HEK293 (cell line): ENCODE measurements around the gene C1orf216.
A peak's percentile ranks its signal among the peaks of the same experiment; 100 is the strongest.

Source experiments
- CTCF ChIA-PET: fragments of 350-600 bp; formaldehyde crosslinking; extraction: SDS; loops from one replicate; lab custom pipeline; 2021; ENCODE audit warnings: antibody characterized with exemption; lab: Yijun Ruan, JAX
- POLR2A ChIA-PET: fragments of 300-600 bp; formaldehyde crosslinking; extraction: SDS; loops from one replicate; lab custom pipeline; 2020; ENCODE audit warnings: antibody characterized with exemption, inconsistent platforms; lab: Yijun Ruan, JAX
- H3K27ac ChIP-seq: fragments of 200-500 bp; sonication (Bioruptor generic); 2 replicates; pipeline ENCODE4 v1.5.1; 2014; ENCODE audit warnings: low read depth, low read length, control low read depth, inconsistent platforms; ENCODE audit errors: extremely low read depth
- H3K36me3 ChIP-seq, 2 experiments: fragments of 200-500 bp in 1 of 2; sonication (Bioruptor generic) in 1 of 2; 1 replicate in 1 of 2; 2 replicates in 1 of 2; pipeline ENCODE4 v1.5.1; 2014 to 2017; ENCODE audit warnings: inconsistent platforms in 2 of 2, low read length in 2 of 2; ENCODE audit not compliant: control insufficient read depth in 2 of 2, insufficient read depth in 1 of 2
- H3K4me1 ChIP-seq: fragments of 200-500 bp; sonication (Bioruptor generic); 2 replicates; pipeline ENCODE4 v1.5.1; 2014; ENCODE audit warnings: mild to moderate bottlenecking, low read length, inconsistent platforms; ENCODE audit not compliant: control insufficient read depth, insufficient read depth
- H3K4me3 ChIP-seq: 2 replicates; pipeline ENCODE4 v1.5.1; 2011; ENCODE audit warnings: low read depth, mild to moderate bottlenecking, control low read depth, low read length, moderate library complexity
- H3K9me3 ChIP-seq: fragments of 200-500 bp; sonication (Bioruptor generic); 2 replicates; pipeline ENCODE4 v1.5.1; 2014; ENCODE audit warnings: low read depth, low read length, inconsistent platforms; ENCODE audit not compliant: control insufficient read depth, insufficient read depth
- EGR2 ChIP-seq: fragments of 450-650 bp; formaldehyde crosslinking; IDR thresholded peaks from 2 replicates; pipeline ENCODE4 v1.5.1; 2016; ENCODE audit warnings: low read depth, missing biosample characterization, missing genetic modification characterization
- ELK4 ChIP-seq: IDR thresholded peaks from 2 replicates; pipeline ENCODE4 v1.6.1; 2011; ENCODE audit warnings: mild to moderate bottlenecking, low read depth, low read length, borderline replicate concordance
- GLI4 ChIP-seq: fragments of 450-650 bp; formaldehyde crosslinking; IDR thresholded peaks from 2 replicates; pipeline ENCODE4 v1.5.1; 2016; ENCODE audit warnings: missing biosample characterization, missing genetic modification characterization
- GLIS1 ChIP-seq: fragments of 450-650 bp; formaldehyde crosslinking; IDR thresholded peaks from 2 replicates; pipeline ENCODE4 v1.5.1; 2016; ENCODE audit warnings: missing biosample characterization, missing genetic modification characterization
- KLF17 ChIP-seq: fragments of 450-650 bp; formaldehyde crosslinking; IDR thresholded peaks from 2 replicates; pipeline ENCODE4 v1.5.1; 2016; ENCODE audit warnings: missing biosample characterization, missing genetic modification characterization
- MEIS1 ChIP-seq: sonication (generic); formaldehyde crosslinking; IDR thresholded peaks from 2 replicates; pipeline ENCODE4 v1.8.1; 2022; ENCODE audit warnings: missing genetic modification reagents, mild to moderate bottlenecking, borderline replicate concordance
- MZF1 ChIP-seq: fragments of 450-650 bp; formaldehyde crosslinking; IDR thresholded peaks from 2 replicates; pipeline ENCODE4 v1.5.1; 2017; ENCODE audit warnings: missing biosample characterization, missing genetic modification characterization, borderline replicate concordance
- PRDM1 ChIP-seq: fragments of 450-650 bp; formaldehyde crosslinking; IDR thresholded peaks from 2 replicates; pipeline ENCODE4; 2016; ENCODE audit warnings: missing biosample characterization, missing genetic modification characterization
- TRIM28 ChIP-seq: IDR thresholded peaks from 2 replicates; pipeline ENCODE4 v1.6.1; 2011; ENCODE audit warnings: low read length, control low read depth, borderline replicate concordance
- ZBTB17 ChIP-seq: fragments of 450-650 bp; formaldehyde crosslinking; IDR thresholded peaks from 2 replicates; pipeline ENCODE4 v1.5.1; 2016; ENCODE audit warnings: missing biosample characterization, missing genetic modification characterization
- ZFHX2 ChIP-seq: fragments of 450-650 bp; formaldehyde crosslinking; conservative IDR thresholded peaks from 2 replicates; pipeline ENCODE4 v1.5.1; 2016; ENCODE audit warnings: missing biosample characterization, missing genetic modification characterization
- ZFP37 ChIP-seq: fragments of 450-650 bp; formaldehyde crosslinking; IDR thresholded peaks from 2 replicates; pipeline ENCODE4 v1.5.1; 2016; ENCODE audit warnings: missing biosample characterization, missing genetic modification characterization
- ZFP41 ChIP-seq: fragments of 450-650 bp; formaldehyde crosslinking; IDR thresholded peaks from 2 replicates; pipeline ENCODE4 v1.5.1; 2016; ENCODE audit warnings: missing biosample characterization, missing genetic modification characterization, borderline replicate concordance
- ZNF121 ChIP-seq: fragments of 450-650 bp; formaldehyde crosslinking; IDR thresholded peaks from 2 replicates; pipeline ENCODE4 v1.5.1; 2016; ENCODE audit warnings: missing biosample characterization, missing genetic modification characterization
- ZNF174 ChIP-seq: fragments of 450-650 bp; formaldehyde crosslinking; IDR thresholded peaks from 2 replicates; pipeline ENCODE4 v1.5.0; 2017; ENCODE audit warnings: missing biosample characterization, mild to moderate bottlenecking, missing genetic modification characterization
- ZNF175 ChIP-seq: fragments of 450-650 bp; formaldehyde crosslinking; IDR thresholded peaks from 2 replicates; pipeline ENCODE4 v1.5.1; 2016; ENCODE audit warnings: missing biosample characterization, missing genetic modification characterization
- ZNF184 ChIP-seq: fragments of 450-650 bp; IDR thresholded peaks from 2 replicates; pipeline ENCODE4 v1.5.1; 2018; ENCODE audit warnings: missing biosample characterization, mild to moderate bottlenecking, missing genetic modification characterization
- ZNF211 ChIP-seq: fragments of 450-650 bp; formaldehyde crosslinking; IDR thresholded peaks from 2 replicates; pipeline ENCODE4 v1.5.1; 2016; ENCODE audit warnings: low read depth, missing biosample characterization, missing genetic modification characterization
- ZNF221 ChIP-seq: fragments of 450-650 bp; formaldehyde crosslinking; IDR thresholded peaks from 2 replicates; pipeline ENCODE4 v1.5.1; 2017; ENCODE audit warnings: missing biosample characterization, missing genetic modification characterization, borderline replicate concordance
- ZNF223 ChIP-seq: fragments of 450-650 bp; formaldehyde crosslinking; IDR thresholded peaks from 2 replicates; pipeline ENCODE4 v1.5.1; 2016; ENCODE audit warnings: missing biosample characterization, missing genetic modification characterization
- ZNF23 ChIP-seq: fragments of 450-650 bp; formaldehyde crosslinking; IDR thresholded peaks from 2 replicates; pipeline ENCODE4 v1.5.1; 2016; ENCODE audit warnings: missing biosample characterization, missing genetic modification characterization, borderline replicate concordance
- ZNF239 ChIP-seq: fragments of 450-650 bp; formaldehyde crosslinking; IDR thresholded peaks from 2 replicates; pipeline ENCODE4 v1.5.1; 2016; ENCODE audit warnings: missing biosample characterization, missing genetic modification characterization
- ZNF324 ChIP-seq: fragments of 450-650 bp; formaldehyde crosslinking; IDR thresholded peaks from 2 replicates; pipeline ENCODE4 v1.5.1; 2016; ENCODE audit warnings: missing biosample characterization, missing genetic modification characterization
- ZNF362 ChIP-seq: fragments of 450-650 bp; formaldehyde crosslinking; IDR thresholded peaks from 2 replicates; pipeline ENCODE4 v1.5.1; 2016; ENCODE audit warnings: missing biosample characterization, missing genetic modification characterization
- ZNF48 ChIP-seq: fragments of 450-650 bp; formaldehyde crosslinking; IDR thresholded peaks from 2 replicates; pipeline ENCODE4 v1.5.1; 2016; ENCODE audit warnings: missing biosample characterization, missing genetic modification characterization
- ZNF549 ChIP-seq: fragments of 450-650 bp; IDR thresholded peaks from 2 replicates; pipeline ENCODE4 v1.5.1; 2018; ENCODE audit warnings: missing biosample characterization, missing genetic modification characterization, mild to moderate bottlenecking, inconsistent platforms, moderate library complexity
- ZNF585B ChIP-seq: fragments of 450-650 bp; formaldehyde crosslinking; IDR thresholded peaks from 2 replicates; pipeline ENCODE4 v1.5.1; 2016; ENCODE audit warnings: missing biosample characterization, missing genetic modification characterization
- ZNF596 ChIP-seq: fragments of 450-650 bp; IDR thresholded peaks from 2 replicates; pipeline ENCODE4 v1.5.0; 2018; ENCODE audit warnings: missing biosample characterization, mild to moderate bottlenecking, missing genetic modification characterization, moderate library complexity
- ZNF621 ChIP-seq: fragments of 450-650 bp; formaldehyde crosslinking; IDR thresholded peaks from 2 replicates; pipeline ENCODE4 v1.5.1; 2017; ENCODE audit warnings: missing biosample characterization, missing genetic modification characterization
- ZNF626 ChIP-seq: fragments of 450-650 bp; sonication (Bioruptor Pico); formaldehyde crosslinking; IDR thresholded peaks from 2 replicates; pipeline ENCODE4 v1.5.1; 2018; ENCODE audit warnings: missing biosample characterization, missing genetic modification characterization, inconsistent platforms
- ZNF629 ChIP-seq: fragments of 450-650 bp; formaldehyde crosslinking; IDR thresholded peaks from 2 replicates; pipeline ENCODE4 v1.5.1; 2017; ENCODE audit warnings: missing biosample characterization, missing genetic modification characterization
- ZNF701 ChIP-seq: fragments of 450-650 bp; formaldehyde crosslinking; IDR thresholded peaks from 2 replicates; pipeline ENCODE4 v1.5.1; 2016; ENCODE audit warnings: missing biosample characterization, missing genetic modification characterization
- ZNF768 ChIP-seq: fragments of 450-650 bp; formaldehyde crosslinking; IDR thresholded peaks from 2 replicates; pipeline ENCODE4 v1.5.1; 2018; ENCODE audit warnings: missing biosample characterization, mild to moderate bottlenecking, missing genetic modification characterization
- ZNF837 ChIP-seq: fragments of 450-650 bp; formaldehyde crosslinking; IDR thresholded peaks from 2 replicates; pipeline ENCODE4 v1.5.1; 2016; ENCODE audit warnings: missing biosample characterization, missing genetic modification characterization

Gene C1orf216

GRCh38 chr1:35683012-35683411 is 35.7 kb downstream of the C1orf216 start:
- Histone ChIP-seq H3K36me3 (no peaks in the 10 kb centered on the region), H3K27ac (no peak overlapping the region), H3K9me3 (no peaks in the 10 kb centered on the region), H3K4me3 (no peak overlapping the region), H3K4me1 (no peaks in the 10 kb centered on the region)
- ChIA-PET POLR2A (no interaction called here), CTCF (interaction anchor here (1.0 kb wide), 1 partner anchor 45 kb away, joined by 3 read pairs; no protein-coding TSS in a partner anchor)
- TF ChIP-seq PRDM1 (tag by site-specific recombination): no peak
- no peak for TF ChIP-seq ZNF596 (tag by site-specific recombination)
- TF ChIP-seq ZNF701 (tag by site-specific recombination): no peak
- TF ChIP-seq ZNF223 (tag by site-specific recombination): no peak
- TF ChIP-seq ZNF48 (tag by site-specific recombination): no peak
- TF ChIP-seq ZFP37: no peak
- TF ChIP-seq MZF1 (tag by site-specific recombination): no peak
- no peak for TF ChIP-seq KLF17 (tag by site-specific recombination)
- TF ChIP-seq ZNF585B: no peak
- no peak for TF ChIP-seq MEIS1 (CRISPR knock-in tag)
- TF ChIP-seq ZNF626: no peak

- no peaks in the 10 kb centered on the region for H3K9me3 ChIP-seq
- POLR2A ChIA-PET: no interaction called here
- no peaks in the 10 kb centered on the region for H3K36me3 ChIP-seq
- no peaks in the 10 kb centered on the region for H3K4me1 ChIP-seq
- CTCF ChIA-PET: interaction anchor here (2.4 kb wide), 1 partner anchor 35 kb away, joined by 6 read pairs; no protein-coding TSS in a partner anchor
- no peak overlapping the region for H3K4me3 ChIP-seq
- no peak overlapping the region for H3K27ac ChIP-seq
- TF ChIP-seq ZNF768 (tag by site-specific recombination) (no peak), ZNF23 (tag by site-specific recombination) (no peak), ZNF239 (tag by site-specific recombination) (no peak), ZNF221 (no peak), ZNF629 (tag by site-specific recombination) (no peak), ZNF324 (tag by site-specific recombination) (no peak)
- TF ChIP-seq, all 188 proteins: peak for 0
Observed at GRCh38 chr1:35680271-35680670, 38.4 kb downstream of the C1orf216 start.

- Histone ChIP-seq H3K27ac (no peak overlapping the region), H3K4me1 (no peaks in the 10 kb centered on the region), H3K4me3 (no peak overlapping the region), H3K9me3 (no peaks in the 10 kb centered on the region), H3K36me3 (no peaks in the 10 kb centered on the region)
- ChIA-PET CTCF (interaction anchor here (0.7 kb wide), 1 partner anchor 39 kb away, joined by 3 read pairs; no protein-coding TSS in a partner anchor), POLR2A (no interaction called here)
- TF ChIP-seq ZNF184 (tag by site-specific recombination) (no peak), ZNF549 (tag by site-specific recombination) (no peak), ZNF211 (tag by site-specific recombination) (no peak), ELK4 (no peak), TRIM28 (no peak), ZNF837 (tag by site-specific recombination) (no peak), EGR2 (tag by site-specific recombination) (peak; percentile 82), ZNF175 (tag by site-specific recombination) (no peak), GLI4 (tag by site-specific recombination) (no peak), ZNF362 (tag by site-specific recombination) (no peak), ZFP41 (tag by site-specific recombination) (no peak), ZFHX2 (peak; percentile 91), ZBTB17 (tag by site-specific recombination) (peak; percentile 83), ZNF621 (tag by site-specific recombination) (peak; percentile 42; the same call in 1 of the 2 replicates), ZNF121 (tag by site-specific recombination) (no peak), ZNF174 (no peak), ZNF596 (tag by site-specific recombination) (no peak), GLIS1 (tag by site-specific recombination) (0 out of 2 replicates have a peak, but pooled peaks have one; percentile 21)
Observed at GRCh38 chr1:35675773-35676172, 42.9 kb downstream of the C1orf216 start.
